Thyroid gland (tissue), 4 donors: Measurements from ENCODE around the gene ABHD1.

ENCODE experiments used
- POLR2A ChIP-seq, 2 donors: fragments of 450-650 bp; IDR thresholded peaks; one replicate each; pipeline ENCODE4 v1.6.1; 2017; ENCODE audit warnings: antibody characterized with exemption in 2 of 2, mild to moderate bottlenecking in 2 of 2, moderate library complexity in 1 of 2
- TF ChIP-seq, protein P1 (sequence below), 6 experiments: fragments of 200-600 bp in 3 of 6; fragments of 450-650 bp in 3 of 6; sonication (generic) in 3 of 6; IDR thresholded peaks; one replicate each; pipeline ENCODE4 v1.5.1; 2016 to 2019; ENCODE audit warnings: antibody characterized with exemption in 6 of 6, mild to moderate bottlenecking in 2 of 6, inconsistent platforms in 1 of 6, moderate library complexity in 1 of 6

DNA sequence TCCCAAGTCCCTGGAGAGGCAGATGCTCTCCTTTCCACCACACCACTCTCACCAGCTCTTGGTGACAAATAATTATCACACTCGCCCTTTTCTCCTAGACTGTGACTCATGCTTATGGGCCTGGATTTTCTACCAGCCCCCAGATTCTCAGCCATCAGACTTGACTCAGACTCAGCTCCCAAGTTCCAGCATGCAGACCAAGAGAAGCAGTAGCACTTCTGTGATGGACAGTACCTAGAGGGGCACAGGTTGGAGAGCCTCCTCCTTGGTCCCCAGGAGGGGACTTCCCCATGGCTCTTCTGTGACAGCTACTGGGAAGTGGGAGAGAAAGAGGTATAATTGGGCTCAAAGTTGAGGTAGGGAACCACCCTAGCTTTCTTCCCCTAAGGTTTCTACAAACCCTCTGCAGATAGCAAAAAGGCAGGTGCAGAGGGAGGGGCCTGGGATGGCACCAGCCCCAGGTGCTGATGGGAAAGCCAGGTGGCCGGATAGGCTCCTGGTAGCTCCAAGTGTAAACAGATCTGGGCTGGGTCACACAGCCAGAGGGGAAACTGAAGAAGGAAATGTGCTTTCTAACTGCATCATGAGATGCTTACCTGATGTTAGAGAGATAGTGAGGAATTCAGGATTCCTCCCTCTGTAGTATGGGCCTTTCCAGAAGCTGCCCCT lies 29.3 kb downstream of the ABHD1 start:
- TF ChIP-seq, protein P1, sequence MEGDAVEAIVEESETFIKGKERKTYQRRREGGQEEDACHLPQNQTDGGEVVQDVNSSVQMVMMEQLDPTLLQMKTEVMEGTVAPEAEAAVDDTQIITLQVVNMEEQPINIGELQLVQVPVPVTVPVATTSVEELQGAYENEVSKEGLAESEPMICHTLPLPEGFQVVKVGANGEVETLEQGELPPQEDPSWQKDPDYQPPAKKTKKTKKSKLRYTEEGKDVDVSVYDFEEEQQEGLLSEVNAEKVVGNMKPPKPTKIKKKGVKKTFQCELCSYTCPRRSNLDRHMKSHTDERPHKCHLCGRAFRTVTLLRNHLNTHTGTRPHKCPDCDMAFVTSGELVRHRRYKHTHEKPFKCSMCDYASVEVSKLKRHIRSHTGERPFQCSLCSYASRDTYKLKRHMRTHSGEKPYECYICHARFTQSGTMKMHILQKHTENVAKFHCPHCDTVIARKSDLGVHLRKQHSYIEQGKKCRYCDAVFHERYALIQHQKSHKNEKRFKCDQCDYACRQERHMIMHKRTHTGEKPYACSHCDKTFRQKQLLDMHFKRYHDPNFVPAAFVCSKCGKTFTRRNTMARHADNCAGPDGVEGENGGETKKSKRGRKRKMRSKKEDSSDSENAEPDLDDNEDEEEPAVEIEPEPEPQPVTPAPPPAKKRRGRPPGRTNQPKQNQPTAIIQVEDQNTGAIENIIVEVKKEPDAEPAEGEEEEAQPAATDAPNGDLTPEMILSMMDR (IDR thresholded peaks at IDR 0.05): no peak
- TF ChIP-seq POLR2A (IDR thresholded peaks at IDR 0.05): no peak
